Measurements from ENCODE around the gene TMEM182. TPM values are rescaled to one million over a fixed set of nuclear protein-coding genes. Genes with fewer than 3 reads are reported as not detected.

The TMEM182 gene
- total RNA-seq, 1 donor from 2014 or later = 5.8 TPM

DNA sequence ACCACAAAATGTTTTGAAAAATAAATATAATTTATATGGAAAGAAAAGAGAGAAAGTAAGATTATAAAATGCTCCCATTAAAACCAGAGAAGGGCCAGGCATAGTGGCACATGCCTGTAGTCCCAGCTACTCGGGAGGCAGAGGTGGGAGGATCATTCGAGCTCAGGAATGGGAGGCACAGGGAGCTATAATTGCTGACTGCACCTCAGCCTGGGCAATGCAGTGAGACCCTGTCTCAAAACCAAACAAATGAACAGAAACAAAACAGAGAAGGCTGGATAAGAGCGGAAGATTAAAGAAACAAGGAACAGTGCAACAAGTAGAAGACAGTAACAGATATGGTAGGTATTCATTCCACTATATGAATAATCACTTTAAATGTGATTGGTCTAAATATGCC lies 18.6 kb upstream of the TMEM182 start:
- no peaks in the 10 kb centered on the region for H3K9me3 Mint-ChIP-seq (ENCODE audit: unreplicated experiment)
- DNase-seq (ENCODE audit: low read depth) (no peak), FAIRE-seq (no peak)
- H3K9ac ChIP-seq (ENCODE audit: low read length) = no peak overlapping the region
- H3K4me2 ChIP-seq (ENCODE audit: low read length) = no peak overlapping the region
- no peaks in the 10 kb centered on the region for H3K27me3 ChIP-seq (ENCODE audit: insufficient read depth, low read length)
- no peaks in the 10 kb centered on the region for H3K27me3 Mint-ChIP-seq (ENCODE audit: low read depth, unreplicated experiment)
- H3K9me3 ChIP-seq (ENCODE audit: insufficient read depth, low read depth, low read length) = no peaks in the 10 kb centered on the region
- H3K4me3 ChIP-seq (ENCODE audit: insufficient read depth, low read depth, low read length) = no peak overlapping the region
- no peak overlapping the region for H3K27ac ChIP-seq (ENCODE audit: low read depth, low read length)
- no peaks in the 10 kb centered on the region for H4K20me1 ChIP-seq (ENCODE audit: insufficient read depth, low read length)
- H3K4me1 ChIP-seq (ENCODE audit: insufficient read depth, low read length) = no peaks in the 10 kb centered on the region
- no peak overlapping the region for H3K27ac Mint-ChIP-seq (ENCODE audit: unreplicated experiment)
- TF ChIP-seq, protein P1, sequence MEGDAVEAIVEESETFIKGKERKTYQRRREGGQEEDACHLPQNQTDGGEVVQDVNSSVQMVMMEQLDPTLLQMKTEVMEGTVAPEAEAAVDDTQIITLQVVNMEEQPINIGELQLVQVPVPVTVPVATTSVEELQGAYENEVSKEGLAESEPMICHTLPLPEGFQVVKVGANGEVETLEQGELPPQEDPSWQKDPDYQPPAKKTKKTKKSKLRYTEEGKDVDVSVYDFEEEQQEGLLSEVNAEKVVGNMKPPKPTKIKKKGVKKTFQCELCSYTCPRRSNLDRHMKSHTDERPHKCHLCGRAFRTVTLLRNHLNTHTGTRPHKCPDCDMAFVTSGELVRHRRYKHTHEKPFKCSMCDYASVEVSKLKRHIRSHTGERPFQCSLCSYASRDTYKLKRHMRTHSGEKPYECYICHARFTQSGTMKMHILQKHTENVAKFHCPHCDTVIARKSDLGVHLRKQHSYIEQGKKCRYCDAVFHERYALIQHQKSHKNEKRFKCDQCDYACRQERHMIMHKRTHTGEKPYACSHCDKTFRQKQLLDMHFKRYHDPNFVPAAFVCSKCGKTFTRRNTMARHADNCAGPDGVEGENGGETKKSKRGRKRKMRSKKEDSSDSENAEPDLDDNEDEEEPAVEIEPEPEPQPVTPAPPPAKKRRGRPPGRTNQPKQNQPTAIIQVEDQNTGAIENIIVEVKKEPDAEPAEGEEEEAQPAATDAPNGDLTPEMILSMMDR (IDR thresholded peaks at IDR 0.05; ENCODE audit: insufficient read depth, low read depth, low read length) = no peak
- no peak for TF ChIP-seq EZH2 (IDR thresholded peaks at IDR 0.05; ENCODE audit: insufficient read depth, low read length)
- H3K79me2 ChIP-seq (ENCODE audit: insufficient read depth, low read length) = no peaks in the 10 kb centered on the region
- H3K36me3 Mint-ChIP-seq (ENCODE audit: low read depth, unreplicated experiment) = no peaks in the 10 kb centered on the region
- no peaks in the 10 kb centered on the region for H3K36me3 ChIP-seq (ENCODE audit: insufficient read depth, low read length)
- H3K4me1 Mint-ChIP-seq (ENCODE audit: low read depth, unreplicated experiment) = no peaks in the 10 kb centered on the region
- H2AFZ ChIP-seq (ENCODE audit: low read depth, low read length) = no peak overlapping the region
- H3K4me3 Mint-ChIP-seq (ENCODE audit: unreplicated experiment) = no peak overlapping the region

DNA sequence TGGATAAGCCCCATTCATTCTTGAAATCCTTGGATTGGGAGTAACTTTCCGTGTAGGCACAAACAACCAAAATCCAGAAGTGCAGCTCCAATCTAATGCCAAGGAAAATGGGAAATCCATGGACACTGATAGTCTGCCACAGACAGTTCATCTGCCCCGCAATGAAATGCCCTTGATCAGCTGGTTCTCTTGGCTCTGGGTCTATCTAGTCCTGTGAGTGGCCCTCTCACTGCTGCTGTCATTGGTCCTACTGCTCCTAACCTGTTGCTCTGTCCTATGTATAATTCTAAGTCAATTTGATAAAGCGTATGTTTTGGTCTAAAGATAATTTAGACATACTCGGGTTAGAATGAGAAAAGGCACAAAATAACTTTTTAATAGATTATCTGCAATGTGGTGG lies 13.7 kb upstream of the TMEM182 start:
- Histone ChIP-seq H4K20me1 (ENCODE audit: insufficient read depth, low read length) (no peaks in the 10 kb centered on the region), H3K36me3 (ENCODE audit: insufficient read depth, low read length) (no peaks in the 10 kb centered on the region), H3K27me3 (ENCODE audit: insufficient read depth, low read length) (no peaks in the 10 kb centered on the region), H3K4me3 (ENCODE audit: insufficient read depth, low read depth, low read length) (no peak overlapping the region), H3K4me2 (ENCODE audit: low read length) (no peak overlapping the region), H3K4me1 (ENCODE audit: insufficient read depth, low read length) (no peaks in the 10 kb centered on the region), H2AFZ (ENCODE audit: low read depth, low read length) (no peak overlapping the region), H3K9me3 (ENCODE audit: insufficient read depth, low read depth, low read length) (no peaks in the 10 kb centered on the region), H3K9ac (ENCODE audit: low read length) (no peak overlapping the region), H3K27ac (ENCODE audit: low read depth, low read length) (no peak overlapping the region), H3K79me2 (ENCODE audit: insufficient read depth, low read length) (no peaks in the 10 kb centered on the region)
- H3K27me3 Mint-ChIP-seq (ENCODE audit: low read depth, unreplicated experiment) = no peaks in the 10 kb centered on the region
- TF ChIP-seq, protein P1 (IDR thresholded peaks at IDR 0.05; ENCODE audit: insufficient read depth, low read depth, low read length) = no peak
- TF ChIP-seq EZH2 (IDR thresholded peaks at IDR 0.05; ENCODE audit: insufficient read depth, low read length) = no peak
- FAIRE-seq (no peak), DNase-seq (ENCODE audit: low read depth) (no peak)
- H3K4me1 Mint-ChIP-seq (ENCODE audit: low read depth, unreplicated experiment) = no peaks in the 10 kb centered on the region
- no peaks in the 10 kb centered on the region for H3K9me3 Mint-ChIP-seq (ENCODE audit: unreplicated experiment)
- H3K4me3 Mint-ChIP-seq (ENCODE audit: unreplicated experiment) = no peak overlapping the region
- no peaks in the 10 kb centered on the region for H3K36me3 Mint-ChIP-seq (ENCODE audit: low read depth, unreplicated experiment)
- no peak overlapping the region for H3K27ac Mint-ChIP-seq (ENCODE audit: unreplicated experiment)

DNA sequence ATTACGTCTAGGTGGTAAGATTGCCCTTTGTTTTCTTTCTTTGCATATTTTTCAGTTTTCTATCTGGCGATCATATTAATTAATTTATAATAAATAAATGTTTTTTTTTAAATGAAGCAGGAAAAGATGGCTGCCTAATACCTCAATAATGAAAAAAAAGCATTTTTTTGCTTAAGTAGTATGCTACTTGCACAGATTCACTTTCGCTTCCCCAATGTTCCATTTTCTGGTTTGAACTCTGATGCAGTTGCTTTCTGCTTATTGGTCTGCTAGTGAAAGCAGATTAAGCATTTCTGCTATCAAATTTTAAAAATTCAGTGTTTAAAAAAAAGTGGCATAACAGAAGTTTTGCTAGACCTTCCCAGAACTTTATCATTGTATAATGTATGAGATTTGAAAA lies 11.9 kb upstream of the TMEM182 start:
- Histone ChIP-seq H2AFZ (ENCODE audit: low read depth, low read length) (no peak overlapping the region), H3K9ac (ENCODE audit: low read length) (no peak overlapping the region), H3K4me2 (ENCODE audit: low read length) (no peak overlapping the region), H3K79me2 (ENCODE audit: insufficient read depth, low read length) (no peaks in the 10 kb centered on the region), H3K9me3 (ENCODE audit: insufficient read depth, low read depth, low read length) (no peaks in the 10 kb centered on the region), H3K27me3 (ENCODE audit: insufficient read depth, low read length) (no peaks in the 10 kb centered on the region), H3K36me3 (ENCODE audit: insufficient read depth, low read length) (no peaks in the 10 kb centered on the region), H3K27ac (ENCODE audit: low read depth, low read length) (no peak overlapping the region), H3K4me3 (ENCODE audit: insufficient read depth, low read depth, low read length) (no peak overlapping the region), H3K4me1 (ENCODE audit: insufficient read depth, low read length) (no peaks in the 10 kb centered on the region), H4K20me1 (ENCODE audit: insufficient read depth, low read length) (no peaks in the 10 kb centered on the region)
- H3K4me3 Mint-ChIP-seq (ENCODE audit: unreplicated experiment) = no peak overlapping the region
- TF ChIP-seq, protein P1 (IDR thresholded peaks at IDR 0.05; ENCODE audit: insufficient read depth, low read depth, low read length) = no peak
- TF ChIP-seq EZH2 (IDR thresholded peaks at IDR 0.05; ENCODE audit: insufficient read depth, low read length) = no peak
- no peaks in the 10 kb centered on the region for H3K4me1 Mint-ChIP-seq (ENCODE audit: low read depth, unreplicated experiment)
- H3K9me3 Mint-ChIP-seq (ENCODE audit: unreplicated experiment) = no peaks in the 10 kb centered on the region
- H3K27me3 Mint-ChIP-seq (ENCODE audit: low read depth, unreplicated experiment) = no peaks in the 10 kb centered on the region
- H3K27ac Mint-ChIP-seq (ENCODE audit: unreplicated experiment) = no peak overlapping the region
- no peak for DNase-seq (ENCODE audit: low read depth)
- FAIRE-seq = no peak
- no peaks in the 10 kb centered on the region for H3K36me3 Mint-ChIP-seq (ENCODE audit: low read depth, unreplicated experiment)

Measured in astrocyte (in vitro differentiated cells and primary cell).